CD14-positive monocyte (primary cell): Measurements from ENCODE around the gene ARMC9. TPM values are rescaled to one million over a fixed set of nuclear protein-coding genes. Genes with fewer than 3 reads are reported as not detected.

ENCODE experiments used
- DNase-seq, 3 donors: peaks; one replicate each; pipeline ENCODE4 v3.0.0-alpha.2; 2011 to 2022
- H2AFZ ChIP-seq: 2 replicates; pipeline ENCODE4 v1.6.0; 2012; ENCODE audit warnings: mild to moderate bottlenecking, low read depth, low read length, inconsistent platforms; ENCODE audit not compliant: insufficient read depth, poor library complexity, severe bottlenecking
- H3K27ac ChIP-seq, 2 donors: 1 replicate in 1 of 2; 2 replicates in 1 of 2; pipeline ENCODE4 v1.5.1; 2012 to 2013; ENCODE audit warnings: low read length in 2 of 2, control low read depth in 1 of 2, inconsistent platforms in 1 of 2, low read depth in 1 of 2, mild to moderate bottlenecking in 1 of 2
- H3K27me3 ChIP-seq, 2 donors: one replicate each; pipeline versions ENCODE4 v1.6.0 to v1.6.1; 2011 to 2013; ENCODE audit warnings: low read length in 2 of 2; ENCODE audit not compliant: control insufficient read depth in 2 of 2, insufficient read depth in 2 of 2
- H3K36me3 ChIP-seq, 2 donors: replicated peaks in 1 of 2; 1 replicate in 1 of 2; 2 replicates in 1 of 2; pipeline versions ENCODE4 v1.5.1 to v1.6.1; 2012 to 2013; ENCODE audit warnings: low read length in 2 of 2, control low read depth in 1 of 2, inconsistent platforms in 1 of 2, mild to moderate bottlenecking in 1 of 2; ENCODE audit not compliant: insufficient read depth in 2 of 2, control insufficient read depth in 1 of 2
- H3K4me1 ChIP-seq, 2 donors: 1 replicate in 1 of 2; 2 replicates in 1 of 2; pipeline versions ENCODE4 v1.5.1 to v1.6.1; 2012 to 2013; ENCODE audit warnings: low read length in 2 of 2, control low read depth in 1 of 2, inconsistent platforms in 1 of 2, mild to moderate bottlenecking in 1 of 2, moderate library complexity in 1 of 2; ENCODE audit not compliant: insufficient read depth in 2 of 2, control insufficient read depth in 1 of 2
- H3K4me2 ChIP-seq: replicated peaks from 2 replicates; pipeline ENCODE3; 2012; ENCODE audit warnings: low read length, moderate library complexity, mild to moderate bottlenecking; ENCODE audit not compliant: poor library complexity, severe bottlenecking; ENCODE audit errors: extremely low read depth
- H3K4me3 ChIP-seq, 3 experiments: fragments of 200-600 bp in 1 of 3; sonication (generic) in 1 of 3; replicated peaks in 1 of 3; 1 replicate in 2 of 3; 2 replicates in 1 of 3; pipeline ENCODE4 v1.5.1; 2011 to 2013; ENCODE audit warnings: low read length in 3 of 3, mild to moderate bottlenecking in 3 of 3, control low read depth in 2 of 3, low read depth in 2 of 3, inconsistent platforms in 1 of 3, moderate library complexity in 1 of 3
- H3K79me2 ChIP-seq: 2 replicates; pipeline ENCODE4 v1.6.0; 2012; ENCODE audit warnings: mild to moderate bottlenecking, control low read depth, inconsistent platforms, low read length, moderate library complexity; ENCODE audit not compliant: insufficient read depth
- H3K9ac ChIP-seq: 2 replicates; pipeline ENCODE4 v1.6.0; 2017; ENCODE audit warnings: low read length, mild to moderate bottlenecking; ENCODE audit not compliant: insufficient read depth, poor library complexity, severe bottlenecking
- H3K9me3 ChIP-seq, 2 donors: replicated peaks in 1 of 2; 1 replicate in 1 of 2; 2 replicates in 1 of 2; pipeline versions ENCODE4 v1.5.1 to v1.6.1; 2012 to 2013; ENCODE audit warnings: low read length in 2 of 2, control low read depth in 1 of 2; ENCODE audit not compliant: control insufficient read depth in 1 of 2, insufficient read depth in 1 of 2
- H4K20me1 ChIP-seq: 2 replicates; pipeline ENCODE4 v1.6.0; 2012; ENCODE audit warnings: mild to moderate bottlenecking, low read length, control low read depth, moderate library complexity; ENCODE audit not compliant: insufficient read depth
- H3K27ac Mint-ChIP-seq, 7 donors: one replicate each; pipeline ENCODE4 v1.8.0; 2020; ENCODE audit warnings: mild to moderate bottlenecking in 7 of 7, mixed read lengths in 7 of 7, moderate library complexity in 6 of 7, inconsistent platforms in 2 of 7
- H3K27me3 Mint-ChIP-seq, 3 donors: one replicate each; pipeline ENCODE4 v1.8.0; 2021 to 2022; ENCODE audit warnings: low read depth in 3 of 3, mild to moderate bottlenecking in 3 of 3, mixed read lengths in 3 of 3, moderate library complexity in 3 of 3, inconsistent platforms in 1 of 3
- H3K36me3 Mint-ChIP-seq, 2 donors: one replicate each; pipeline ENCODE4 v1.8.0; 2020; ENCODE audit warnings: mixed read lengths in 2 of 2, inconsistent platforms in 1 of 2, mild to moderate bottlenecking in 1 of 2
- H3K4me1 Mint-ChIP-seq: one replicate; pipeline ENCODE4 v1.8.0; 2020; ENCODE audit warnings: mild to moderate bottlenecking, mixed read lengths
- H3K4me3 Mint-ChIP-seq, 2 donors: one replicate each; pipeline ENCODE4 v1.8.0; 2020; ENCODE audit warnings: mild to moderate bottlenecking in 2 of 2, mixed read lengths in 2 of 2, moderate library complexity in 1 of 2
- H3K9me3 Mint-ChIP-seq, 7 donors: one replicate each; pipeline ENCODE4 v1.8.0; 2020 to 2022; ENCODE audit warnings: mixed read lengths in 7 of 7, mild to moderate bottlenecking in 6 of 7, moderate library complexity in 6 of 7, inconsistent platforms in 2 of 7
- CTCF ChIP-seq: fragments of 200-600 bp; IDR thresholded peaks from one replicate; pipeline ENCODE4 v1.8.0; 2022; ENCODE audit warnings: antibody characterized with exemption, mild to moderate bottlenecking
- WGBS: methylation state at CpG from one replicate; pipeline ENCODE4 v1.1.5; 2013; ENCODE audit warnings: missing lambda C conversion rate; ENCODE audit not compliant: insufficient coverage; 5-methylcytosine and 5-hydroxymethylcytosine counted together
- intact Hi-C, 2 donors: fragments of 100-400 bp; cut with micrococcal nuclease; formaldehyde crosslinking; loops; one replicate each; pipeline versions ENCODE4 v1.15.0 to v1.15.1; 2023
- polyA plus RNA-seq, 3 donors: library from polyadenylated mRNA; depleted of rRNA in 1 of 3; unstranded in 2 of 3; stranded (reverse) in 1 of 3; fragments of 300-500 nt in 2 of 3; fragments of >200 nt in 1 of 3; fragmentation: Illumina TruSeq in 2 of 3; gene quantifications; 1 replicate in 2 of 3; 2 replicates in 1 of 3; pipeline ENCODE4 v1.2.3, GENCODE V29; 2012 to 2021
- small RNA-seq: library from RNA; depleted of rRNA; stranded (forward); fragments of <200 nt; gene quantifications from one replicate; pipeline ENCODE3, GENCODE V24; 2012; ENCODE audit warnings: low read depth; ENCODE audit not compliant: insufficient read length

The ARMC9 gene
- polyA plus RNA-seq, 3 donors = 0.07 to 0.27 TPM; not detected in 1

- DNase-seq = no peak
- Mint-ChIP-seq H3K4me1 (peaks cover 9% of the 10 kb centered on the region), H3K4me3 (no peak overlapping the region), H3K36me3 (no peaks in the 10 kb centered on the region), H3K27me3 (peaks cover 1 to 5% (median 3%) of the 10 kb centered on the region in 3 donors), H3K27ac (no peak overlapping the region), H3K9me3 (peaks cover 0 to 3% (median 0%) of the 10 kb centered on the region in 7 donors)
- WGBS = no CpG with 5 or more reads among the region's 2 CpGs
- Histone ChIP-seq H3K9me3 (no peaks in the 10 kb centered on the region), H4K20me1 (no peaks in the 10 kb centered on the region), H3K79me2 (no peaks in the 10 kb centered on the region), H3K36me3 (no peaks in the 10 kb centered on the region), H3K4me2 (no peak overlapping the region), H3K9ac (no peak overlapping the region), H3K4me1 (no peaks in the 10 kb centered on the region), H3K27me3 (no peaks in the 10 kb centered on the region), H3K4me3 (no peak overlapping the region), H3K27ac (no peak overlapping the region), H2AFZ (no peak overlapping the region)
- intact Hi-C loops = no loop called here
- TF ChIP-seq CTCF = no peak
Measured at GRCh38 chr2:231422056-231422455, 223.6 kb downstream of the ARMC9 start.

- 91% methylated on average over 7 of the region's 10 CpGs for WGBS
Measured at GRCh38 chr2:231423176-231423575, 224.7 kb downstream of the ARMC9 start.

More at GRCh38 chr2:231423176-231423575, 224.7 kb downstream of the ARMC9 start:
- DNase-seq = no peak
- Histone ChIP-seq H3K79me2 (no peaks in the 10 kb centered on the region), H3K36me3 (no peaks in the 10 kb centered on the region), H3K27me3 (no peaks in the 10 kb centered on the region), H3K4me2 (no peak overlapping the region), H4K20me1 (no peaks in the 10 kb centered on the region), H3K4me3 (no peak overlapping the region), H3K4me1 (no peaks in the 10 kb centered on the region), H3K27ac (no peak overlapping the region), H2AFZ (no peak overlapping the region), H3K9ac (no peak overlapping the region), H3K9me3 (no peaks in the 10 kb centered on the region)
- intact Hi-C loops = no loop called here
- no peak for TF ChIP-seq CTCF
- Mint-ChIP-seq H3K4me1 (peaks cover 9% of the 10 kb centered on the region), H3K27me3 (peaks cover 0 to 5% (median 3%) of the 10 kb centered on the region in 3 donors), H3K4me3 (no peak overlapping the region), H3K9me3 (peaks cover 0 to 3% (median 0%) of the 10 kb centered on the region in 7 donors), H3K36me3 (no peaks in the 10 kb centered on the region), H3K27ac (no peak overlapping the region)

Small RNAs within 50 kb of the gene (small RNA-seq; reads per million reads assigned to genes)
- not detected for gene AC018738.1
- gene MIR4777 = not detected

Other genes with a start within 250 kb of the ARMC9 start
- not detected for gene SPATA3, start 202.5 kb upstream of the ARMC9 start, polyA plus RNA-seq
- not detected for gene C2orf72, start 161.1 kb upstream of the ARMC9 start, polyA plus RNA-seq
- gene PSMD1, start 141.8 kb upstream of the ARMC9 start, polyA plus RNA-seq = 10 to 100 TPM; 23.5 to 53.9 (median 37.7) TPM
- not detected for gene HTR2B, start 73.6 kb upstream of the ARMC9 start, polyA plus RNA-seq
- gene B3GNT7, start 197.1 kb downstream of the ARMC9 start, polyA plus RNA-seq = under 1 TPM in 1 of 3 donors, not detected in 2; 0.05 TPM